Liver (tissue), 9 donors: Measurements from ENCODE around the gene LXN. TPM values are rescaled to one million over a fixed set of nuclear protein-coding genes. Genes with fewer than 3 reads are reported as not detected.
A peak's percentile ranks its signal among the peaks of the same experiment; 100 is the strongest.

Experiments used
- DNase-seq: peaks from one replicate; pipeline ENCODE4 v3.0.0-alpha.2; 2017; ENCODE audit warnings: low spot score
- H3K27ac ChIP-seq, 2 donors: one replicate each; pipeline ENCODE4 v1.7.0; 2013; ENCODE audit warnings: inconsistent platforms in 2 of 2, low read length in 2 of 2, control low read depth in 1 of 2, low read depth in 1 of 2, mild to moderate bottlenecking in 1 of 2
- H3K27me3 ChIP-seq, 4 donors: one replicate each; pipeline versions ENCODE4 v1.6.1 to v1.7.0; 2013; ENCODE audit warnings: low read length in 3 of 4, inconsistent platforms in 1 of 4, mild to moderate bottlenecking in 1 of 4, moderate library complexity in 1 of 4; ENCODE audit not compliant: control insufficient read depth in 4 of 4, insufficient read depth in 4 of 4
- H3K36me3 ChIP-seq, 4 donors: one replicate each; pipeline versions ENCODE4 v1.6.1 to v1.7.0; 2013; ENCODE audit warnings: low read length in 3 of 4, mild to moderate bottlenecking in 3 of 4, low read depth in 1 of 4, moderate library complexity in 1 of 4; ENCODE audit not compliant: control insufficient read depth in 4 of 4, insufficient read depth in 3 of 4
- H3K4me1 ChIP-seq, 4 donors: one replicate each; pipeline versions ENCODE4 v1.6.1 to v1.7.0; 2013; ENCODE audit warnings: low read length in 3 of 4, mild to moderate bottlenecking in 3 of 4, moderate library complexity in 1 of 4; ENCODE audit not compliant: control insufficient read depth in 4 of 4, insufficient read depth in 4 of 4
- H3K4me3 ChIP-seq, 3 donors: one replicate each; pipeline versions ENCODE4 v1.6.1 to v1.7.0; 2013; ENCODE audit warnings: low read length in 3 of 3, control low read depth in 1 of 3, low read depth in 1 of 3, mild to moderate bottlenecking in 1 of 3
- H3K9ac ChIP-seq, 2 donors: one replicate each; pipeline ENCODE4 v1.7.0; 2013; ENCODE audit warnings: low read length in 2 of 2, mild to moderate bottlenecking in 2 of 2, moderate library complexity in 2 of 2, control low read depth in 1 of 2, low read depth in 1 of 2
- H3K9me3 ChIP-seq, 4 donors: one replicate each; pipeline versions ENCODE4 v1.6.1 to v1.7.0; 2013; ENCODE audit warnings: low read length in 3 of 4; ENCODE audit not compliant: control insufficient read depth in 4 of 4
- ATF3 ChIP-seq: IDR thresholded peaks from 2 replicates; pipeline ENCODE4 v1.6.1; 2016; ENCODE audit warnings: antibody characterized with exemption
- CTCF ChIP-seq: fragments of 150-350 bp; IDR thresholded peaks from 2 replicates; pipeline ENCODE4 v1.5.1; 2017; ENCODE audit warnings: improper control_type of control experiment, low read depth, low read length; ENCODE audit not compliant: missing input control
- EGR1 ChIP-seq, 2 donors: IDR thresholded peaks; 2 replicates each; pipeline ENCODE4 v1.6.1; 2016 to 2018; ENCODE audit warnings: antibody characterized with exemption in 2 of 2, low read depth in 2 of 2
- FOXA2 ChIP-seq: IDR thresholded peaks from 2 replicates; pipeline ENCODE4 v1.6.1; 2016; ENCODE audit warnings: antibody characterized with exemption
- HNF4A ChIP-seq, 2 donors: conservative IDR thresholded peaks; 2 replicates each; pipeline ENCODE4 v1.6.1; 2016; ENCODE audit warnings: antibody characterized with exemption in 2 of 2, mild to moderate bottlenecking in 2 of 2
- HNF4G ChIP-seq: IDR thresholded peaks from 2 replicates; pipeline ENCODE4 v1.6.1; 2016; ENCODE audit warnings: antibody characterized with exemption
- MAX ChIP-seq: IDR thresholded peaks from 2 replicates; pipeline ENCODE4 v1.6.1; 2016; ENCODE audit warnings: antibody characterized with exemption
- NR2F2 ChIP-seq: IDR thresholded peaks from 2 replicates; pipeline ENCODE4 v1.6.1; 2016; ENCODE audit warnings: antibody characterized with exemption
- RAD21 ChIP-seq, 2 donors: IDR thresholded peaks; 2 replicates each; pipeline ENCODE4 v1.6.1; 2016; ENCODE audit warnings: antibody characterized with exemption in 2 of 2, mild to moderate bottlenecking in 2 of 2
- RXRA ChIP-seq, 2 donors: IDR thresholded peaks; 2 replicates each; pipeline ENCODE4 v1.6.1; 2017 to 2018; ENCODE audit warnings: antibody characterized with exemption in 2 of 2, mild to moderate bottlenecking in 1 of 2
- SP1 ChIP-seq: IDR thresholded peaks from 2 replicates; pipeline ENCODE4 v1.6.1; 2018; ENCODE audit warnings: antibody characterized with exemption, mild to moderate bottlenecking
- TAF1 ChIP-seq: conservative IDR thresholded peaks from 2 replicates; pipeline ENCODE4 v1.6.1; 2016; ENCODE audit warnings: antibody characterized with exemption, mild to moderate bottlenecking
- YY1 ChIP-seq: IDR thresholded peaks from 2 replicates; pipeline ENCODE4 v1.6.1; 2016; ENCODE audit warnings: antibody characterized with exemption, mild to moderate bottlenecking
- ZBTB33 ChIP-seq: IDR thresholded peaks from 2 replicates; pipeline ENCODE4 v1.6.1; 2016; ENCODE audit warnings: antibody characterized with exemption
- WGBS: extraction: QIAGEN DNeasy Blood & Tissue Kit; methylation state at CpG from one replicate; pipeline ENCODE4 v1.1.7; 2013; 5-methylcytosine and 5-hydroxymethylcytosine counted together
- polyA plus RNA-seq, 2 donors: library from polyadenylated mRNA; stranded (reverse) in 1 of 2; unstranded in 1 of 2; fragments of 200-250 nt in 1 of 2; fragments of >200 nt in 1 of 2; fragmentation: Nextera tagmentation in 1 of 2; extraction: Ambion mirVana in 1 of 2; gene quantifications; one replicate each; pipeline versions ENCODE4 v1.2.1 to v1.2.3, GENCODE V29; 2013 to 2015
- total RNA-seq, 2 donors: library from RNA; depleted of rRNA; stranded (reverse); fragments of >200 nt; gene quantifications; one replicate each; pipeline ENCODE4 v1.2.3, GENCODE V29; 2014
- donor health status: healthy.
- donor health status: healthy.
- donor health status: healthy.
- donor health status: healthy.
- donor health status: healthy.

LXN gene
- total and polyA plus RNA-seq, 4 donors: 1.7 to 52.2 (median 2.6) TPM

- peaks cover 0 to 16% (median 7%) of the 10 kb centered on the region in 4 donors for H3K36me3 ChIP-seq
- H3K27me3 ChIP-seq: no peaks in the 10 kb centered on the region
- no peaks in the 10 kb centered on the region for H3K9me3 ChIP-seq
- WGBS: 97% methylated on average over 2 of the region's 2 CpGs
- DNase-seq: no peak
- no peak overlapping the region for H3K9ac ChIP-seq
- no peak overlapping the region for H3K4me3 ChIP-seq
- no peak overlapping the region for H3K27ac ChIP-seq
- TF ChIP-seq ATF3 (no peak), TAF1 (no peak), MAX (no peak), SP1 (no peak), HNF4A (conservative IDR thresholded peaks at IDR 0.05) (no peak), FOXA2 (no peak), ZBTB33 (no peak), YY1 (no peak), RXRA (IDR thresholded peaks at IDR 0.05) (no peak), EGR1 (IDR thresholded peaks at IDR 0.05; ENCODE audit: low read depth in 2 of 2) (no peak)
- H3K4me1 ChIP-seq: no peaks in the 10 kb centered on the region
Measured at GRCh38 chr3:158678687-158679086, 6.2 kb upstream of the LXN start.

GRCh38 chr3:158671821-158672214 is 630 bp downstream of the LXN start:
- H3K9ac ChIP-seq: peak overlapping the region; percentile 27 to 52
- no peaks in the 10 kb centered on the region for H3K4me1 ChIP-seq
- peaks cover 6 to 28% (median 12%) of the 10 kb centered on the region in 4 donors for H3K36me3 ChIP-seq
- TF ChIP-seq FOXA2: no peak
- TF ChIP-seq CTCF: no peak
- TF ChIP-seq HNF4A (conservative IDR thresholded peaks at IDR 0.05): no peak
- no peak for TF ChIP-seq NR2F2
- no peak for TF ChIP-seq SP1
- TF ChIP-seq ATF3: no peak
- no peak for TF ChIP-seq ZBTB33
- no peak for TF ChIP-seq RAD21 (IDR thresholded peaks at IDR 0.05)
- TF ChIP-seq HNF4G: no peak
- no peak for TF ChIP-seq EGR1 (IDR thresholded peaks at IDR 0.05; ENCODE audit: low read depth in 2 of 2)
- H3K4me3 ChIP-seq: peak overlapping the region in 2 of 3 donors; percentile 33 to 44
- peak overlapping the region; percentile 37 to 48 for H3K27ac ChIP-seq
- no peaks in the 10 kb centered on the region for H3K27me3 ChIP-seq
- DNase-seq: no peak
- no peaks in the 10 kb centered on the region for H3K9me3 ChIP-seq
- 51% methylated on average over 6 of the region's 6 CpGs for WGBS
